Motor neuron (in vitro differentiated cells): ENCODE data around the gene RASL11B. TPM values are rescaled to one million over a fixed set of nuclear protein-coding genes. Genes with fewer than 3 reads are reported as not detected.

ENCODE experiments used
- ATAC-seq, 8 experiments: fragments of 200-7000 bp; cut with Tn5 transposase; replicated peaks in 6 of 8; 2 replicates each; pipeline ENCODE4 v1.8.0; 2021; ENCODE audit warnings: mild to moderate bottlenecking in 8 of 8, moderate library complexity in 8 of 8
- H3K27ac ChIP-seq, 2 donors: fragments of 250-450 bp; sonication (Bioruptor Pico); 2 replicates each; pipeline ENCODE4 v1.9.0; 2021; ENCODE audit warnings: antibody characterized with exemption in 2 of 2, mild to moderate bottlenecking in 2 of 2, moderate library complexity in 1 of 2
- H3K4me1 ChIP-seq, 2 donors: fragments of 250-450 bp; sonication (Bioruptor Pico); replicated peaks in 1 of 2; 2 replicates each; pipeline ENCODE4 v1.6.1; 2021; ENCODE audit warnings: antibody characterized with exemption in 2 of 2, mild to moderate bottlenecking in 2 of 2, moderate library complexity in 1 of 2
- H3K4me3 ChIP-seq, 5 donors: fragments of 250-450 bp; sonication (Bioruptor Pico); 2 replicates each; pipeline ENCODE4 v1.9.0; 2021; ENCODE audit warnings: antibody characterized with exemption in 5 of 5, mild to moderate bottlenecking in 5 of 5, moderate library complexity in 4 of 5
- WGBS, 10 experiments: fragments of 450-650 bp; shearing (Covaris generic); methylation state at CpG; one replicate each; pipeline ENCODE4 v1.0.0; 2022; 5-methylcytosine and 5-hydroxymethylcytosine counted together
- in situ Hi-C, 9 experiments: fragments of 400-800 bp; cut with MboI; loops; one replicate each; pipeline ENCODE4 v1.15.0; 2021; ENCODE audit warnings: low sequenced_read_pairs in 9 of 9, low pct_unique_long_range_greater_than_20kb in 2 of 9; ENCODE audit not compliant: unreplicated experiment in 9 of 9
- total RNA-seq, 8 experiments: library from RNA; unstranded; fragments of 300-600 nt; gene quantifications; 2 replicates each; pipeline versions ENCODE4 v1.2.3 to v1.2.4, GENCODE V29; 2022

RASL11B gene
- total RNA-seq, 8 experiments from 2014 or later: 0.41 to 17.7 (median 2.5) TPM

GRCh38 chr4:52883707-52884669, 21.9 kb downstream of the RASL11B start:
- Histone ChIP-seq H3K27ac (no peak overlapping the region), H3K4me1 (peaks cover 0 to 3% of the 10 kb centered on the region in 2 donors), H3K4me3 (no peak overlapping the region)
- 100% methylated on average over 1 to 2 of the region's 4 CpGs; no CpG with 5 or more reads in 7 of the 10 experiments for WGBS, 10 experiments
- ATAC-seq: peak in 2 of 8 experiments; percentile 19 to 34
- in situ Hi-C loops: no loop called here

GRCh38 chr4:52884994-52885393, 22.9 kb downstream of the RASL11B start:
- 20 to 100% (median 86%) methylated on average over 1 of the region's 2 CpGs; no CpG with 5 or more reads in 5 of the 10 experiments for WGBS, 10 experiments
- in situ Hi-C loops: no loop called here
- Histone ChIP-seq H3K4me1 (peaks cover 0 to 3% of the 10 kb centered on the region in 2 donors), H3K27ac (no peak overlapping the region), H3K4me3 (no peak overlapping the region)
- ATAC-seq: peak in 2 of 8 experiments; percentile 59 to 67

GRCh38 chr4:52889354-52889753, 27.2 kb downstream of the RASL11B start:
- Histone ChIP-seq H3K27ac (no peak overlapping the region), H3K4me3 (no peak overlapping the region), H3K4me1 (no peaks in the 10 kb centered on the region)
- no peak for ATAC-seq
- in situ Hi-C loops: no loop called here
- 50 to 100% (median 86%) methylated on average over 1 to 2 of the region's 2 CpGs; no CpG with 5 or more reads in 2 of the 10 experiments for WGBS, 10 experiments

GRCh38 chr4:52889778-52890520, 27.8 kb downstream of the RASL11B start:
- in situ Hi-C loops: no loop called here
- no peaks in the 10 kb centered on the region for H3K4me1 ChIP-seq
- no peak overlapping the region for H3K27ac ChIP-seq
- WGBS, 10 experiments: 0 to 86% (median 80%) methylated on average over 1 to 2 of the region's 2 CpGs; no CpG with 5 or more reads in 1 of the 10 experiments
- no peak overlapping the region for H3K4me3 ChIP-seq
- peak in 2 of 8 experiments; percentile 64 to 75 for ATAC-seq

- no peaks in the 10 kb centered on the region for H3K4me1 ChIP-seq
- H3K4me3 ChIP-seq: no peak overlapping the region
- WGBS, 10 experiments: 17 to 100% (median 100%) methylated on average over 1 of the region's 1 CpG; no CpG with 5 or more reads in 3 of the 10 experiments
- ATAC-seq: peak in 2 of 8 experiments; percentile 40 to 48
- H3K27ac ChIP-seq: no peak overlapping the region
- in situ Hi-C loops: no loop called here
Measured at GRCh38 chr4:52890521-52890791, 28.3 kb downstream of the RASL11B start.

GRCh38 chr4:52891743-52892142, 29.6 kb downstream of the RASL11B start:
- Histone ChIP-seq H3K4me3 (no peak overlapping the region), H3K4me1 (no peaks in the 10 kb centered on the region), H3K27ac (no peak overlapping the region)
- in situ Hi-C loops: no loop called here
- WGBS, 10 experiments: 71 to 100% (median 100%) methylated on average over 1 of the region's 1 CpG; no CpG with 5 or more reads in 4 of the 10 experiments
- no peak for ATAC-seq

GRCh38 chr4:52892880-52893279, 30.8 kb downstream of the RASL11B start:
- ATAC-seq: no peak
- 13 to 100% (median 84%) methylated on average over 2 to 3 of the region's 3 CpGs for WGBS, 10 experiments
- in situ Hi-C loops: no loop called here
- no peak overlapping the region for H3K27ac ChIP-seq
- no peaks in the 10 kb centered on the region for H3K4me1 ChIP-seq
- H3K4me3 ChIP-seq: no peak overlapping the region

GRCh38 chr4:52894443-52894842, 32.3 kb downstream of the RASL11B start:
- no peak for ATAC-seq
- in situ Hi-C loops: no loop called here
- Histone ChIP-seq H3K4me3 (no peak overlapping the region), H3K4me1 (no peaks in the 10 kb centered on the region), H3K27ac (no peak overlapping the region)
- WGBS, 10 experiments: 40 to 100% (median 86%) methylated on average over 1 of the region's 1 CpG; no CpG with 5 or more reads in 5 of the 10 experiments

- in situ Hi-C loops: no loop called here
- no peak overlapping the region for H3K4me3 ChIP-seq
- no peak overlapping the region for H3K27ac ChIP-seq
- WGBS, 10 experiments: 90 to 100% (median 100%) methylated on average over 1 to 4 of the region's 4 CpGs; no CpG with 5 or more reads in 3 of the 10 experiments
- H3K4me1 ChIP-seq: no peaks in the 10 kb centered on the region
- ATAC-seq: no peak
Measured at GRCh38 chr4:52903273-52903672, 41.2 kb downstream of the RASL11B start.

GRCh38 chr4:52904421-52904820, 42.3 kb downstream of the RASL11B start:
- 25 to 100% (median 87%) methylated on average over 1 to 4 of the region's 4 CpGs; no CpG with 5 or more reads in 2 of the 10 experiments for WGBS, 10 experiments
- ATAC-seq: peak in 3 of 8 experiments; percentile 92 to 100 (median 100)

GRCh38 chr4:52907510-52907909, 45.4 kb downstream of the RASL11B start:
- H3K4me3 ChIP-seq: no peak overlapping the region
- in situ Hi-C loops: no loop called here
- H3K4me1 ChIP-seq: no peaks in the 10 kb centered on the region
- no peak for ATAC-seq
- no peak overlapping the region for H3K27ac ChIP-seq
- WGBS, 10 experiments: 83 to 100% (median 97%) methylated on average over 1 to 2 of the region's 2 CpGs; no CpG with 5 or more reads in 4 of the 10 experiments

More at GRCh38 chr4:52904421-52904820, 42.3 kb downstream of the RASL11B start:
- H3K27ac ChIP-seq: no peak overlapping the region
- H3K4me1 ChIP-seq: no peaks in the 10 kb centered on the region
- no peak overlapping the region for H3K4me3 ChIP-seq
- in situ Hi-C loops: no loop called here

- ATAC-seq: no peak
- H3K4me1 ChIP-seq: peaks cover 0 to 3% of the 10 kb centered on the region in 2 donors
- in situ Hi-C loops: no loop called here
Measured at GRCh38 chr4:52910115-52910514, 48.0 kb downstream of the RASL11B start.

GRCh38 chr4:52911684-52912294, 49.7 kb downstream of the RASL11B start:
- H3K4me3 ChIP-seq: no peak overlapping the region
- ATAC-seq: peak in 4 of 8 experiments; percentile 62 to 85 (median 74)
- in situ Hi-C loops: no loop called here
- peaks cover 0 to 3% of the 10 kb centered on the region in 2 donors for H3K4me1 ChIP-seq
- H3K27ac ChIP-seq: no peak overlapping the region
- 0 to 28% (median 17%) methylated on average over 1 to 3 of the region's 3 CpGs; no CpG with 5 or more reads in 1 of the 10 experiments for WGBS, 10 experiments

More at GRCh38 chr4:52910115-52910514, 48.0 kb downstream of the RASL11B start:
- H3K4me3 ChIP-seq: no peak overlapping the region
- H3K27ac ChIP-seq: no peak overlapping the region
